SK-N-SH (cell line): Measurements from ENCODE around the gene ZSWIM5. TPM values are rescaled to one million over a fixed set of nuclear protein-coding genes. Genes with fewer than 3 reads are reported as not detected.
"Not testable (repeated sequence)": the region's sequence is repeated elsewhere in the genome, so short reads cannot be mapped to it uniquely, and the experiment has no call there.

Experiments
- CTCF ChIA-PET: fragments of 300-600, 350-600 bp; formaldehyde crosslinking; extraction: SDS; loops from one replicate; lab custom pipeline; 2021; lab: Yijun Ruan, JAX
- POLR2A ChIA-PET: fragments of 350-600 bp; sonication (Branson Sonifier 250); formaldehyde crosslinking; extraction: SDS; loops from one replicate; lab custom pipeline; 2020; ENCODE audit warnings: antibody characterized with exemption, inconsistent platforms; lab: Yijun Ruan, JAX
- DNase-seq: peaks from one replicate; pipeline ENCODE4 v3.0.0; 2012
- H2AFZ ChIP-seq: fragments of 200-600 bp; sonication (generic); 2 replicates; pipeline ENCODE4 v1.8.1; 2016; ENCODE audit warnings: antibody characterized with exemption, mild to moderate bottlenecking, low read depth
- H3F3A ChIP-seq: fragments of 200-600 bp; sonication (generic); replicated peaks from 2 replicates; pipeline ENCODE3; 2016; ENCODE audit warnings: antibody characterized with exemption, mild to moderate bottlenecking; ENCODE audit not compliant: insufficient read depth
- H3K27ac ChIP-seq, 2 experiments: fragments of 200-500 bp in 1 of 2; fragments of 200-600 bp in 1 of 2; sonication (Bioruptor generic) in 1 of 2; sonication (generic), shearing (Covaris generic) in 1 of 2; 2 replicates each; pipeline versions ENCODE4 v1.5.1 to v1.6.1; 2014 to 2016; ENCODE audit warnings: low read depth in 2 of 2, inconsistent platforms in 1 of 2, low read length in 1 of 2, mild to moderate bottlenecking in 1 of 2, mixed read lengths in 1 of 2
- H3K27me3 ChIP-seq: fragments of 200-600 bp; sonication (generic), shearing (Covaris generic); 2 replicates; pipeline ENCODE4 v1.6.1; 2016; ENCODE audit warnings: mixed run types; ENCODE audit not compliant: insufficient read depth
- H3K36me3 ChIP-seq, 2 experiments: fragments of 200-500 bp in 1 of 2; fragments of 200-600 bp in 1 of 2; sonication (Bioruptor generic) in 1 of 2; sonication (generic) in 1 of 2; replicated peaks in 1 of 2; 2 replicates each; pipeline versions ENCODE3 to v1.5.1; 2014 to 2016; ENCODE audit warnings: low read length in 1 of 2, mild to moderate bottlenecking in 1 of 2; ENCODE audit not compliant: insufficient read depth in 2 of 2, control insufficient read depth in 1 of 2
- H3K4me1 ChIP-seq, 2 experiments: fragments of 200-500 bp in 1 of 2; fragments of 200-600 bp in 1 of 2; sonication (Bioruptor generic) in 1 of 2; sonication (generic), shearing (Covaris generic) in 1 of 2; 2 replicates each; pipeline versions ENCODE4 v1.5.1 to v1.6.1; 2014 to 2016; ENCODE audit warnings: low read depth in 1 of 2, low read length in 1 of 2, mixed run types in 1 of 2; ENCODE audit not compliant: insufficient read depth in 2 of 2, control insufficient read depth in 1 of 2
- H3K4me2 ChIP-seq: fragments of 200-600 bp; sonication (generic), shearing (Covaris generic); 2 replicates; pipeline ENCODE4 v1.6.1; 2017; ENCODE audit warnings: mixed run types
- H3K4me3 ChIP-seq, 2 experiments: fragments of 200-500 bp in 1 of 2; fragments of 200-600 bp in 1 of 2; sonication (Bioruptor generic) in 1 of 2; sonication (generic), shearing (Covaris generic) in 1 of 2; 2 replicates each; pipeline versions ENCODE4 v1.5.1 to v1.8.1; 2014 to 2016; ENCODE audit warnings: low read depth in 2 of 2, inconsistent platforms in 1 of 2, low read length in 1 of 2, mild to moderate bottlenecking in 1 of 2, mixed read lengths in 1 of 2, moderate library complexity in 1 of 2
- H3K79me2 ChIP-seq: fragments of 200-600 bp; sonication (generic); 2 replicates; pipeline ENCODE4 v1.8.1; 2017; ENCODE audit warnings: mild to moderate bottlenecking; ENCODE audit not compliant: insufficient read depth
- H3K9ac ChIP-seq: fragments of 200-600 bp; sonication (generic); 2 replicates; pipeline ENCODE4 v1.6.1; 2017; ENCODE audit warnings: mixed run types
- H3K9me2 ChIP-seq: fragments of 200-600 bp; sonication (generic); 2 replicates; pipeline ENCODE4 v1.6.1; 2017; ENCODE audit warnings: mixed run types
- H3K9me3 ChIP-seq: fragments of 200-600 bp; sonication (generic); 2 replicates; pipeline ENCODE4 v1.6.1; 2017; ENCODE audit warnings: mixed run types, mild to moderate bottlenecking, moderate library complexity
- H4K20me1 ChIP-seq: fragments of 200-600 bp; sonication (generic); 2 replicates; pipeline ENCODE4 v1.6.1; 2017; ENCODE audit warnings: mild to moderate bottlenecking, mixed run types; ENCODE audit not compliant: insufficient read depth
- CHD2 ChIP-seq: fragments of 150-350 bp; IDR thresholded peaks from 2 replicates; pipeline ENCODE4 v1.6.1; 2018; ENCODE audit warnings: low read length; ENCODE audit not compliant: partially characterized antibody
- MAX ChIP-seq: IDR thresholded peaks from 2 replicates; pipeline ENCODE4 v1.4.0; 2012; ENCODE audit warnings: low read depth
- NFIC ChIP-seq: IDR thresholded peaks from 2 replicates; pipeline ENCODE4 v1.4.0; 2012; ENCODE audit warnings: borderline replicate concordance
- RCOR1 ChIP-seq: fragments of 150-350 bp; IDR thresholded peaks from 2 replicates; pipeline ENCODE4 v1.6.1; 2017; ENCODE audit warnings: antibody characterized with exemption, low read length
- REST ChIP-seq: IDR thresholded peaks from 2 replicates; pipeline ENCODE4 v1.6.1; 2012; ENCODE audit warnings: mild to moderate bottlenecking, low read depth, low read length, moderate library complexity
- RFX5 ChIP-seq: IDR thresholded peaks from 2 replicates; pipeline ENCODE4 v1.6.1; 2012; ENCODE audit warnings: mild to moderate bottlenecking, improper control_type of control experiment, low read length
- TCF12 ChIP-seq: IDR thresholded peaks from 2 replicates; pipeline ENCODE4 v1.4.0; 2012
- TEAD4 ChIP-seq: IDR thresholded peaks from 2 replicates; pipeline ENCODE4 v1.4.0; 2012; ENCODE audit warnings: mild to moderate bottlenecking, borderline replicate concordance; ENCODE audit not compliant: insufficient read depth
- ZBTB33 ChIP-seq: IDR thresholded peaks from 2 replicates; pipeline ENCODE4 v1.4.0; 2012; ENCODE audit warnings: low read depth, borderline replicate concordance
- WGBS: methylation state at CpG from one replicate; pipeline ENCODE4 v1.1.6; 2017; ENCODE audit warnings: low lambda C conversion rate; 5-methylcytosine and 5-hydroxymethylcytosine counted together
- polyA plus RNA-seq, 3 experiments: library from polyadenylated mRNA; depleted of rRNA; stranded (reverse); fragments of >200 nt; gene quantifications; 2 replicates each; pipeline ENCODE4 v1.2.3, GENCODE V29; 2012

The ZSWIM5 gene
- polyA plus RNA-seq, 1 of the 3 experiments (the other 2 are of a cell fraction), result 0.07 TPM

- H3K27me3 ChIP-seq, result peaks cover 4% of the 10 kb centered on the region; the same call in 1 of the 2 replicates
- no peaks in the 10 kb centered on the region for H3K9me2 ChIP-seq
- H3K79me2 ChIP-seq, result no peaks in the 10 kb centered on the region
- no peaks in the 10 kb centered on the region for H3K36me3 ChIP-seq
- H3K4me2 ChIP-seq, result no peak overlapping the region
- POLR2A ChIA-PET, result no interaction called here
- no peaks in the 10 kb centered on the region for H4K20me1 ChIP-seq
- no peak for TF ChIP-seq NFIC
- no peak for TF ChIP-seq RCOR1
- TF ChIP-seq RFX5, result no peak
- no peak for TF ChIP-seq REST
- TF ChIP-seq TCF12, result no peak
- TF ChIP-seq, all 33 proteins: peak for 0
- no peak overlapping the region for H2AFZ ChIP-seq
- 0% methylated on average over 1 of the region's 1 CpG for WGBS
- no peaks in the 10 kb centered on the region for H3K9me3 ChIP-seq
- H3K27ac ChIP-seq, result no peak overlapping the region
- H3F3A ChIP-seq, result no peaks in the 10 kb centered on the region
- H3K9ac ChIP-seq, result no peak overlapping the region
- no peaks in the 10 kb centered on the region for H3K4me1 ChIP-seq
- no peak for DNase-seq
- H3K4me3 ChIP-seq, result no peak overlapping the region
- CTCF ChIA-PET, result no interaction called here
Observed at GRCh38 chr1:45250544-45250943, 44.1 kb upstream of the ZSWIM5 start.

GRCh38 chr1:45248004-45248403 lies 41.6 kb upstream of the ZSWIM5 start:
- H3K4me1 ChIP-seq, POLR2A ChIA-PET, H3K36me3 ChIP-seq, H3K27ac ChIP-seq, H3F3A ChIP-seq, DNase-seq, H3K4me3 ChIP-seq, H3K9me2 ChIP-seq, CTCF ChIA-PET, H3K9me3 ChIP-seq, H2AFZ ChIP-seq, H3K9ac ChIP-seq, H3K4me2 ChIP-seq, H3K79me2 ChIP-seq, H3K27me3 ChIP-seq, H4K20me1 ChIP-seq: not testable (repeated sequence)
- WGBS, result 81% methylated on average over 8 of the region's 30 CpGs

- no peaks in the 10 kb centered on the region for H3K4me1 ChIP-seq
- no peak overlapping the region for H2AFZ ChIP-seq
- no peaks in the 10 kb centered on the region for H3K9me3 ChIP-seq
- H3F3A ChIP-seq, result no peaks in the 10 kb centered on the region
- H3K36me3 ChIP-seq, result no peaks in the 10 kb centered on the region
- POLR2A ChIA-PET, result no interaction called here
- TF ChIP-seq CHD2, result no peak
- no peak for TF ChIP-seq RFX5
- TF ChIP-seq TEAD4, result no peak
- no peak for TF ChIP-seq MAX
- TF ChIP-seq ZBTB33, result no peak
- DNase-seq, result no peak
- H3K4me3 ChIP-seq, result no peak overlapping the region
- no peaks in the 10 kb centered on the region for H3K9me2 ChIP-seq
- H3K79me2 ChIP-seq, result no peaks in the 10 kb centered on the region
- no peak overlapping the region for H3K9ac ChIP-seq
- 10% methylated on average over 2 of the region's 2 CpGs for WGBS
- H3K27ac ChIP-seq, result no peak overlapping the region
- no peak overlapping the region for H3K4me2 ChIP-seq
- CTCF ChIA-PET, result no interaction called here
- H4K20me1 ChIP-seq, result no peaks in the 10 kb centered on the region
- H3K27me3 ChIP-seq, result peaks cover 3% of the 10 kb centered on the region; the same call in 1 of the 2 replicates
Observed at GRCh38 chr1:45246760-45247159, 40.4 kb upstream of the ZSWIM5 start.

GRCh38 chr1:45246359-45246758 lies 40.0 kb upstream of the ZSWIM5 start:
- H3K9ac ChIP-seq, H3K4me3 ChIP-seq, POLR2A ChIA-PET, H3K79me2 ChIP-seq, DNase-seq, H3K4me2 ChIP-seq, H3K27ac ChIP-seq, H4K20me1 ChIP-seq, H2AFZ ChIP-seq, H3F3A ChIP-seq, CTCF ChIA-PET, H3K27me3 ChIP-seq, H3K9me3 ChIP-seq, H3K9me2 ChIP-seq, H3K4me1 ChIP-seq, H3K36me3 ChIP-seq: not testable (repeated sequence)
- 6% methylated on average over 3 of the region's 3 CpGs for WGBS
